Body of pancreas (tissue), 4 donors: ENCODE measurements around the gene PCNA.

Source experiments
- POLR2A ChIP-seq, 3 donors: fragments of 450-650 bp; IDR thresholded peaks; one replicate each; pipeline ENCODE4 v1.6.1; 2016; ENCODE audit warnings: antibody characterized with exemption in 3 of 3, mild to moderate bottlenecking in 2 of 3
- TF ChIP-seq, protein P1 (sequence below), 7 experiments: fragments of 450-650 bp in 4 of 7; fragments of 200-600 bp in 3 of 7; sonication (generic) in 3 of 7; IDR thresholded peaks; one replicate each; pipeline ENCODE4 v1.5.1; 2016 to 2019; ENCODE audit warnings: antibody characterized with exemption in 7 of 7

DNA sequence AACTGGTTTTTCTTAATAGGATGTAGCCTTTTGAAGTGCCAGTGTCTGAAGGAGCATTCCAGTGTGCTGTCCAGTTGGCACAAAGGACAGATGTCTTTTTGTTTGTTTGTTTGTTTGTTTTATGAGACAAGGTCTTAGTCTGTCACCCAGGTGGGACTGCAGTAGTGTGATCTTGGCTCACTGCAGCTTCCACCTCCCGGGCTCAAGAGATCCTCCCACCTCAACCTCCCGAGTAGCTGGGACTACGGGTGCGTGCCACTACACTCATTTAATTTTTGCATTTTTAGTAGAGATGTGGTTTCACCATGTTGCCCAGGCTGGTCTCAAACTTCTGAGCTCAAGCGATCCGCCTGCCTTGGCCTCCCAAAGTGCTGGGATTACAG, 34.8 kb upstream of the PCNA start:
- TF ChIP-seq, protein P1, sequence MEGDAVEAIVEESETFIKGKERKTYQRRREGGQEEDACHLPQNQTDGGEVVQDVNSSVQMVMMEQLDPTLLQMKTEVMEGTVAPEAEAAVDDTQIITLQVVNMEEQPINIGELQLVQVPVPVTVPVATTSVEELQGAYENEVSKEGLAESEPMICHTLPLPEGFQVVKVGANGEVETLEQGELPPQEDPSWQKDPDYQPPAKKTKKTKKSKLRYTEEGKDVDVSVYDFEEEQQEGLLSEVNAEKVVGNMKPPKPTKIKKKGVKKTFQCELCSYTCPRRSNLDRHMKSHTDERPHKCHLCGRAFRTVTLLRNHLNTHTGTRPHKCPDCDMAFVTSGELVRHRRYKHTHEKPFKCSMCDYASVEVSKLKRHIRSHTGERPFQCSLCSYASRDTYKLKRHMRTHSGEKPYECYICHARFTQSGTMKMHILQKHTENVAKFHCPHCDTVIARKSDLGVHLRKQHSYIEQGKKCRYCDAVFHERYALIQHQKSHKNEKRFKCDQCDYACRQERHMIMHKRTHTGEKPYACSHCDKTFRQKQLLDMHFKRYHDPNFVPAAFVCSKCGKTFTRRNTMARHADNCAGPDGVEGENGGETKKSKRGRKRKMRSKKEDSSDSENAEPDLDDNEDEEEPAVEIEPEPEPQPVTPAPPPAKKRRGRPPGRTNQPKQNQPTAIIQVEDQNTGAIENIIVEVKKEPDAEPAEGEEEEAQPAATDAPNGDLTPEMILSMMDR (IDR thresholded peaks at IDR 0.05), result no peak
- TF ChIP-seq POLR2A (IDR thresholded peaks at IDR 0.05), result no peak
